ENCODE measurements around the gene PAWR. TPM values are rescaled to one million over a fixed set of nuclear protein-coding genes. Genes with fewer than 3 reads are reported as not detected.

Gene PAWR
- total and polyA plus RNA-seq, 2 experiments from 2014 or later: 149 to 180 TPM

GRCh38 chr12:79680051-79680450 lies 10.7 kb downstream of the PAWR start (continued):
- TF ChIP-seq ZNF114 (CRISPR knock-in tag; IDR thresholded peaks at IDR 0.05): no peak
- TF ChIP-seq NANOG (IDR thresholded peaks at IDR 0.05; ENCODE audit: borderline replicate concordance): no peak
- TF ChIP-seq ZNF331 (CRISPR knock-in tag; IDR thresholded peaks at IDR 0.05; ENCODE audit: low read depth): no peak
- no peak for TF ChIP-seq ETS1 (IDR thresholded peaks at IDR 0.05)

- no peaks in the 10 kb centered on the region for H3F3A ChIP-seq (replicated peaks; ENCODE audit: low read depth)
- Mint-ChIP-seq H3K36me3 (ENCODE audit: low read depth) (peaks cover 18% of the 10 kb centered on the region), H3K27me3 (ENCODE audit: insufficient read depth, low read depth, poor library complexity) (no peaks in the 10 kb centered on the region), H3K4me3 (no peak overlapping the region), H3K4me1 (peaks cover 64% of the 10 kb centered on the region), H3K27ac (no peak overlapping the region), H3K9me3 (no peaks in the 10 kb centered on the region)
- H3K4me3 ChIP-seq: no peak overlapping the region
- H3K79me2 ChIP-seq (replicated peaks; ENCODE audit: insufficient read depth): peaks cover 100% of the 10 kb centered on the region
- no peak overlapping the region for H3K27ac ChIP-seq (ENCODE audit: low read depth)
- ATAC-seq (no peak), DNase-seq (ENCODE audit: low spot score) (no peak)
- H4K20me1 ChIP-seq (replicated peaks; ENCODE audit: insufficient read depth): peaks cover 89% of the 10 kb centered on the region
- peak overlapping the region; percentile 53; the same call in 1 of the 2 replicates for H3K4me2 ChIP-seq
- H3K27me3 ChIP-seq (ENCODE audit: insufficient read depth): no peaks in the 10 kb centered on the region
- no peak for TF ChIP-seq CREB1 (CRISPR knock-in tag; IDR thresholded peaks at IDR 0.05; ENCODE audit: low read depth)
- no peaks in the 10 kb centered on the region for H3K36me3 ChIP-seq (ENCODE audit: insufficient read depth)
- no peaks in the 10 kb centered on the region for H3K9me2 ChIP-seq (ENCODE audit: insufficient read depth)
- H3K4me1 ChIP-seq (ENCODE audit: insufficient read depth): peaks cover 65% of the 10 kb centered on the region
- H2AFZ ChIP-seq: no peak overlapping the region
These were observed 12.5 kb downstream of the PAWR start for GRCh38 chr12:79678306-79678705.

GRCh38 chr12:79677672-79678071 lies 13.1 kb downstream of the PAWR start:
- Histone ChIP-seq H3K4me1 (ENCODE audit: insufficient read depth) (peaks cover 64% of the 10 kb centered on the region), H3K27ac (ENCODE audit: low read depth) (no peak overlapping the region), H3K9me2 (ENCODE audit: insufficient read depth) (no peaks in the 10 kb centered on the region), H3K27me3 (ENCODE audit: insufficient read depth) (no peaks in the 10 kb centered on the region), H4K20me1 (replicated peaks; ENCODE audit: insufficient read depth) (peaks cover 89% of the 10 kb centered on the region), H3K4me3 (no peak overlapping the region), H3K79me2 (replicated peaks; ENCODE audit: insufficient read depth) (peaks cover 100% of the 10 kb centered on the region), H3F3A (replicated peaks; ENCODE audit: low read depth) (no peaks in the 10 kb centered on the region), H2AFZ (no peak overlapping the region), H3K4me2 (no peak overlapping the region), H3K36me3 (ENCODE audit: insufficient read depth) (no peaks in the 10 kb centered on the region)
- Mint-ChIP-seq H3K9me3 (no peaks in the 10 kb centered on the region), H3K4me3 (no peak overlapping the region), H3K27ac (no peak overlapping the region), H3K36me3 (ENCODE audit: low read depth) (peaks cover 19% of the 10 kb centered on the region), H3K4me1 (peaks cover 64% of the 10 kb centered on the region), H3K27me3 (ENCODE audit: insufficient read depth, low read depth, poor library complexity) (no peaks in the 10 kb centered on the region)
- no peak for ATAC-seq
- DNase-seq (ENCODE audit: low spot score): no peak
- no peak for TF ChIP-seq CREB1 (CRISPR knock-in tag; IDR thresholded peaks at IDR 0.05; ENCODE audit: low read depth)
- no peak for TF ChIP-seq ZNF114 (CRISPR knock-in tag; IDR thresholded peaks at IDR 0.05)

GRCh38 chr12:79676579-79676978 lies 14.2 kb downstream of the PAWR start:
- no peaks in the 10 kb centered on the region for H3K36me3 ChIP-seq (ENCODE audit: insufficient read depth)
- H3K9me3 Mint-ChIP-seq: no peaks in the 10 kb centered on the region
- TF ChIP-seq POLR2AphosphoS5 (IDR thresholded peaks at IDR 0.05; ENCODE audit: low read depth) (no peak), STAT1 (IDR thresholded peaks at IDR 0.05; ENCODE audit: unreplicated experiment) (no peak), NANOG (IDR thresholded peaks at IDR 0.05; ENCODE audit: borderline replicate concordance) (no peak), CTCF (conservative IDR thresholded peaks at IDR 0.05; ENCODE audit: low read depth in 2 of 2) (no peak), ZNF114 (CRISPR knock-in tag; IDR thresholded peaks at IDR 0.05) (no peak)
- peaks cover 88% of the 10 kb centered on the region for H4K20me1 ChIP-seq (replicated peaks; ENCODE audit: insufficient read depth)
- H3K4me2 ChIP-seq: no peak overlapping the region
- peaks cover 62% of the 10 kb centered on the region for H3K4me1 Mint-ChIP-seq
- no peak overlapping the region for H2AFZ ChIP-seq
- peaks cover 64% of the 10 kb centered on the region for H3K4me1 ChIP-seq (ENCODE audit: insufficient read depth)
- no peaks in the 10 kb centered on the region for H3K27me3 ChIP-seq (ENCODE audit: insufficient read depth)
- H3K27ac Mint-ChIP-seq: no peak overlapping the region; the same call in 1 of the 2 replicates
- H3K79me2 ChIP-seq (replicated peaks; ENCODE audit: insufficient read depth): peaks cover 100% of the 10 kb centered on the region
- no peak overlapping the region for H3K4me3 Mint-ChIP-seq
- ATAC-seq (no peak), DNase-seq (ENCODE audit: low spot score) (no peak)
- H3F3A ChIP-seq (replicated peaks; ENCODE audit: low read depth): no peaks in the 10 kb centered on the region
- no peak overlapping the region for H3K27ac ChIP-seq (ENCODE audit: low read depth)
- H3K27me3 Mint-ChIP-seq (ENCODE audit: insufficient read depth, low read depth, poor library complexity): peaks cover 2% of the 10 kb centered on the region
- H3K9me2 ChIP-seq (ENCODE audit: insufficient read depth): no peaks in the 10 kb centered on the region
- H3K4me3 ChIP-seq: no peak overlapping the region
- H3K36me3 Mint-ChIP-seq (ENCODE audit: low read depth): peaks cover 25% of the 10 kb centered on the region
